Lower leg skin (tissue), 3 donors: ENCODE measurements around the gene PHOSPHO2.

Experiments
- POLR2A ChIP-seq, 2 donors: fragments of 450-650 bp; IDR thresholded peaks; one replicate each; pipeline ENCODE4 v1.6.1; 2016 to 2017; ENCODE audit warnings: antibody characterized with exemption in 2 of 2, mild to moderate bottlenecking in 1 of 2, moderate library complexity in 1 of 2
- TF ChIP-seq, protein P1 (sequence below), 3 donors: fragments of 450-650 bp; IDR thresholded peaks; one replicate each; pipeline ENCODE4 v1.5.1; 2016; ENCODE audit warnings: antibody characterized with exemption in 3 of 3, mild to moderate bottlenecking in 3 of 3, moderate library complexity in 2 of 3

DNA sequence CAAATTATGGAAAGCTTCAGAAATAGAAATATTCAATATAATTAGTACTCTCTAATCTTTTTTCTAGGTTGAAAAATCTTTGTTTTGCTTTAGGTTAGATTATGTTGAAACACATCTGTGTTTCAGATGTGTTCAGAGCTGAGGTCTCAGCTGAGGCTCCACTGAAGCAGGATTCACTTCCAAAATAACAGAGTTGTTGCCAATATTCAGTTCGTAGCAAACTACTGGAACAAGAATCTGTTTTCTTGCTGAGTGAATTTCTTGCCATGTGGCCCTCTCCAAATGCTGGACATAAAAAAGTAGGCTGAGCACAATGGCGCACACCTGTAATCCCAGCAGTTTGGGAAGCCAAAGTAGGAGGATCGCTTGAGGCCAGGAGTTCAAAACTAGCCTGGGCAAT lies 8.7 kb downstream of the PHOSPHO2 start:
- TF ChIP-seq, protein P1, sequence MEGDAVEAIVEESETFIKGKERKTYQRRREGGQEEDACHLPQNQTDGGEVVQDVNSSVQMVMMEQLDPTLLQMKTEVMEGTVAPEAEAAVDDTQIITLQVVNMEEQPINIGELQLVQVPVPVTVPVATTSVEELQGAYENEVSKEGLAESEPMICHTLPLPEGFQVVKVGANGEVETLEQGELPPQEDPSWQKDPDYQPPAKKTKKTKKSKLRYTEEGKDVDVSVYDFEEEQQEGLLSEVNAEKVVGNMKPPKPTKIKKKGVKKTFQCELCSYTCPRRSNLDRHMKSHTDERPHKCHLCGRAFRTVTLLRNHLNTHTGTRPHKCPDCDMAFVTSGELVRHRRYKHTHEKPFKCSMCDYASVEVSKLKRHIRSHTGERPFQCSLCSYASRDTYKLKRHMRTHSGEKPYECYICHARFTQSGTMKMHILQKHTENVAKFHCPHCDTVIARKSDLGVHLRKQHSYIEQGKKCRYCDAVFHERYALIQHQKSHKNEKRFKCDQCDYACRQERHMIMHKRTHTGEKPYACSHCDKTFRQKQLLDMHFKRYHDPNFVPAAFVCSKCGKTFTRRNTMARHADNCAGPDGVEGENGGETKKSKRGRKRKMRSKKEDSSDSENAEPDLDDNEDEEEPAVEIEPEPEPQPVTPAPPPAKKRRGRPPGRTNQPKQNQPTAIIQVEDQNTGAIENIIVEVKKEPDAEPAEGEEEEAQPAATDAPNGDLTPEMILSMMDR (IDR thresholded peaks at IDR 0.05) = no peak
- TF ChIP-seq POLR2A (IDR thresholded peaks at IDR 0.05) = no peak
